Endothelial cell of umbilical vein (primary cell): ENCODE measurements around the gene PFKFB3.

Source experiments
- CTCF ChIP-seq, 2 donors: IDR thresholded peaks; 1 replicate in 1 of 2; 2 replicates in 1 of 2; pipeline ENCODE4 v1.5.1; 2011; ENCODE audit warnings: low read length in 2 of 2, mild to moderate bottlenecking in 2 of 2, moderate library complexity in 2 of 2, control low read depth in 1 of 2, inconsistent platforms in 1 of 2, low read depth in 1 of 2; ENCODE audit not compliant: insufficient read depth in 1 of 2; ENCODE audit errors: extremely low read depth in 1 of 2
- EZH2 ChIP-seq: IDR thresholded peaks from 2 replicates; pipeline ENCODE4 v1.6.1; 2012; ENCODE audit warnings: borderline replicate concordance, low read depth, mild to moderate bottlenecking, moderate library complexity, low read length, inconsistent platforms; ENCODE audit not compliant: severe bottlenecking
- JUN ChIP-seq: IDR thresholded peaks from 2 replicates; pipeline ENCODE4 v1.6.1; 2011; ENCODE audit warnings: borderline replicate concordance, low read depth; ENCODE audit not compliant: insufficient read length, insufficient read depth
- MAX ChIP-seq: IDR thresholded peaks from 2 replicates; pipeline ENCODE4 v1.6.1; 2011; ENCODE audit not compliant: insufficient read depth, insufficient read length
- POLR2A ChIP-seq: IDR thresholded peaks from 2 replicates; pipeline ENCODE4 v1.6.1; 2012; ENCODE audit warnings: low read depth, mild to moderate bottlenecking, control low read depth, low read length
- POLR2AphosphoS5 ChIP-seq: IDR thresholded peaks from 2 replicates; pipeline ENCODE4 v1.6.1; 2012; ENCODE audit warnings: low read depth, mild to moderate bottlenecking, control low read depth, low read length, moderate library complexity; ENCODE audit not compliant: insufficient read depth

DNA sequence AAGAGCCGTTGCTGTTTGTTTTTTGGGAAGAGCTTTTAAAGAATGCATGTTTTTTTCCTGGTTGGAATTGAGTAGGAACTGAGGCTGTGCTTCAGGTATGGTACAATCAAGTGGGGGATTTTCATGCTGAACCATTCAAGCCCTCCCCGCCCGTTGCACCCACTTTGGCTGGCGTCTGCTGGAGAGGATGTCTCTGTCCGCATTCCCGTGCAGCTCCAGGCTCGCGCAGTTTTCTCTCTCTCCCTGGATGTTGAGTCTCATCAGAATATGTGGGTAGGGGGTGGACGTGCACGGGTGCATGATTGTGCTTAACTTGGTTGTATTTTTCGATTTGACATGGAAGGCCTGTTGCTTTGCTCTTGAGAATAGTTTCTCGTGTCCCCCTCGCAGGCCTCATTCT, 31.6 kb downstream of the PFKFB3 start:
- TF ChIP-seq EZH2 = no peak
- no peak for TF ChIP-seq POLR2A
- no peak for TF ChIP-seq CTCF (IDR thresholded peaks at IDR 0.05; ENCODE audit: extremely low read depth in 1 of 2, insufficient read depth in 1 of 2, low read depth in 1 of 2, low read length in 2 of 2)
- no peak for TF ChIP-seq MAX
- TF ChIP-seq JUN = no peak
- no peak for TF ChIP-seq POLR2AphosphoS5
